Transverse colon (tissue), 4 donors: Measurements from ENCODE around the gene SEC22A. TPM values are rescaled to one million over a fixed set of nuclear protein-coding genes. Genes with fewer than 3 reads are reported as not detected.

Source experiments
- DNase-seq: peaks from one replicate; pipeline ENCODE4 v3.0.0-alpha.2; 2019
- H3K27ac ChIP-seq, 4 donors: fragments of 200-600 bp; sonication (generic); 2 replicates each; pipeline ENCODE4 v1.5.1; 2016 to 2018; ENCODE audit warnings: inconsistent platforms in 4 of 4
- H3K27me3 ChIP-seq: fragments of 200-600 bp; sonication (generic); 2 replicates; pipeline ENCODE4 v1.5.1; 2017; ENCODE audit warnings: inconsistent platforms
- H3K36me3 ChIP-seq, 4 donors: fragments of 200-600 bp; sonication (generic); 2 replicates each; pipeline ENCODE4 v1.5.1; 2017 to 2019; ENCODE audit warnings: inconsistent platforms in 4 of 4
- H3K4me1 ChIP-seq, 4 donors: fragments of 200-600 bp; sonication (generic); 2 replicates each; pipeline ENCODE4 v1.5.1; 2017 to 2020; ENCODE audit warnings: inconsistent platforms in 4 of 4
- H3K4me3 ChIP-seq, 4 donors: fragments of 200-600 bp; sonication (generic); 1 replicate in 1 of 4; 2 replicates in 3 of 4; pipeline versions ENCODE4 v1.5.1 to v1.6.1; 2017 to 2019; ENCODE audit warnings: inconsistent platforms in 4 of 4
- H3K9me3 ChIP-seq, 2 donors: fragments of 200-600 bp; sonication (generic); 2 replicates each; pipeline ENCODE4 v1.5.1; 2017 to 2019; ENCODE audit warnings: inconsistent platforms in 2 of 2
- CTCF ChIP-seq, 5 experiments: fragments of 200-600 bp in 3 of 5; fragments of 450-650 bp in 2 of 5; sonication (generic) in 3 of 5; IDR thresholded peaks; 1 replicate in 2 of 5; 2 replicates in 3 of 5; pipeline ENCODE4 v1.5.1; 2016 to 2017; ENCODE audit warnings: antibody characterized with exemption in 5 of 5, inconsistent platforms in 3 of 5, mild to moderate bottlenecking in 2 of 5, moderate library complexity in 1 of 5
- EP300 ChIP-seq: sonication (generic); formaldehyde crosslinking; IDR thresholded peaks from one replicate; pipeline ENCODE4 v1.6.1; 2017; ENCODE audit warnings: antibody characterized with exemption, low read depth
- POLR2A ChIP-seq: fragments of 450-650 bp; IDR thresholded peaks from one replicate; pipeline ENCODE4 v1.6.1; 2016; ENCODE audit warnings: antibody characterized with exemption, mild to moderate bottlenecking, moderate library complexity
- POLR2AphosphoS5 ChIP-seq, 3 donors: sonication (generic); formaldehyde crosslinking; IDR thresholded peaks; one replicate each; pipeline ENCODE4 v1.6.1; 2016; ENCODE audit warnings: antibody characterized with exemption in 3 of 3
- WGBS, 2 donors: methylation state at CpG; one replicate each; pipeline ENCODE4 v1.1.5; 2018; ENCODE audit warnings: low coverage in 1 of 2; 5-methylcytosine and 5-hydroxymethylcytosine counted together
- in situ Hi-C, 4 donors: fragments of 200-750 bp; cut with MboI; loops; one replicate each; pipeline versions ENCODE4 v1.15.0 to v1.15.1; 2017; ENCODE audit warnings: low sequenced_read_pairs in 3 of 4, low pct_ligation_motif_present in 1 of 4, low pct_unique_long_range_greater_than_20kb in 1 of 4
- intact Hi-C: fragments of 100-400 bp; cut with DNase I; formaldehyde crosslinking; loops from one replicate; pipeline ENCODE4 v1.15.1; 2023; ENCODE audit warnings: low total_unique reads
- total RNA-seq, 4 donors: library from RNA; depleted of rRNA; stranded (reverse); fragments of >200 nt; gene quantifications; one replicate each; pipeline ENCODE4 v1.1.0, GENCODE V29; 2016

The SEC22A gene
- total RNA-seq, 4 donors from 2014 or later, result 4.5 to 33.8 (median 17.6) TPM

DNA sequence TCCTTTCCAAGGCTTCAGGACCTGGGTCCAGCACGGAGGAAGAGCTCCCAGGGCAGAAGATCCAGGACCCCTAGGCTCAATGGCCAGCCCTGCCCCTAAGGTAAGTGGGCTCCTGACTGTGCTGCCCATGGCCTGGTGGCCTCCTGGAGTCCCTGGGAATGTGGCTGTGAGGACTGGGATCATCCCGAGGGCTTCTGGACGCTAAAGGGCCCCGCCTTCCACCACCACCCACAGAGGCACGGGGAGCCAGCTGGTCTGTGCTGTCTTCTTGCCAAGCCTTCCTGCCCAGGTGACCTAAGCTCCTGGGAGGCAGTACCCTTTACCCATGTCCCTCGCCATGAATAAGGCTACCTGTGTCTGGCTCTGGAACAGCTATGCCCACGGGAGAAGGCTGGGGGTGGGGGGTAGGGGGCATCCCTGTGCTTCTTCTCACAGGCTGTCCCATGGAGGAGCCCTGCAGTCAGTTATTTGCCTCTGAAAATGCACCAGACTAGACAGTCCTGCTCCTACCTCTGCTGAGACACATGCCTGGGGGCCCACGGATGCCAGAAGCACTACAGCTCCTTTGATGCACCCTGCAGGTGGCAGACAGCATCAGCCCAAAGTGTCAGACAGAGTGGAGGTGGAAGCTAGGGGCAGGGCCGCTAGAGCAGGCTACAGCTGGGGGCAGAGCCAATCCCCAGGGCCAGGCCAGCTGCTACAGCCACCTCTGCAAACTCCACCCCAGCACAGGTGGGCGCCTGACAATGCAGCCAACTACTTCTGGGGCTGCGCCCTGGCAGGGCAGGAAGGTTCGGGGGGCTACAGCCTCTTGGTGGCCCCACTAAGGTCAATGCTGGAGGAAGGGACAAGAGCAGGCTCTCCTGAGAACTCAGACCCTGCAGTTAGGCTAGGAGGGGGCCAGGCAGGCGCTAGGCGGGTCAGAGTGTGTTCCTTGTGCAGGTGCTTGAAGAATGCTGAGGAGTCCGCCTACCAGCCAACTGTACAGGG is 90.9 kb downstream of the SEC22A start:
- DNase-seq, result no peak
- Histone ChIP-seq H3K4me1 (no peaks in the 10 kb centered on the region), H3K36me3 (no peaks in the 10 kb centered on the region), H3K9me3 (no peaks in the 10 kb centered on the region), H3K4me3 (no peak overlapping the region), H3K27ac (no peak overlapping the region), H3K27me3 (no peaks in the 10 kb centered on the region)
- intact Hi-C loops, result no loop called here
- in situ Hi-C loops, result no loop called here
- 67% methylated on average over 12 of the region's 15 CpGs; no CpG with 5 or more reads in 1 of the 2 donors for WGBS, 2 donors
- no peak for TF ChIP-seq CTCF (IDR thresholded peaks at IDR 0.05)
- TF ChIP-seq POLR2A, result no peak
- TF ChIP-seq POLR2AphosphoS5 (IDR thresholded peaks at IDR 0.05), result no peak
- no peak for TF ChIP-seq EP300

- Histone ChIP-seq H3K4me3 (no peak overlapping the region), H3K4me1 (no peaks in the 10 kb centered on the region), H3K27me3 (no peaks in the 10 kb centered on the region), H3K9me3 (no peaks in the 10 kb centered on the region), H3K27ac (no peak overlapping the region), H3K36me3 (no peaks in the 10 kb centered on the region)
- WGBS, 2 donors, result 94 to 95% methylated on average over 5 to 13 of the region's 13 CpGs
- intact Hi-C loops, result no loop called here
- TF ChIP-seq EP300 (no peak), POLR2A (no peak), CTCF (IDR thresholded peaks at IDR 0.05) (no peak), POLR2AphosphoS5 (IDR thresholded peaks at IDR 0.05) (no peak)
- DNase-seq, result no peak
- in situ Hi-C loops, result no loop called here
These were observed 92.7 kb downstream of the SEC22A start for GRCh38 chr3:123294296-123294938.

- no peaks in the 10 kb centered on the region for H3K9me3 ChIP-seq
- H3K27ac ChIP-seq, result no peak overlapping the region
- H3K36me3 ChIP-seq, result no peaks in the 10 kb centered on the region
- no peak for DNase-seq
- intact Hi-C loops, result no loop called here
- in situ Hi-C loops, result no loop called here
- no peaks in the 10 kb centered on the region for H3K27me3 ChIP-seq
- TF ChIP-seq POLR2A (no peak), EP300 (no peak), CTCF (IDR thresholded peaks at IDR 0.05) (no peak), POLR2AphosphoS5 (IDR thresholded peaks at IDR 0.05) (no peak)
- no peaks in the 10 kb centered on the region for H3K4me1 ChIP-seq
- H3K4me3 ChIP-seq, result no peak overlapping the region
- WGBS, 2 donors, result 79% methylated on average over 7 of the region's 7 CpGs; no CpG with 5 or more reads in 1 of the 2 donors
These were observed 93.6 kb downstream of the SEC22A start for GRCh38 chr3:123295171-123295900.

GRCh38 chr3:123295901-123296250 is 94.1 kb downstream of the SEC22A start:
- Histone ChIP-seq H3K27me3 (no peaks in the 10 kb centered on the region), H3K27ac (no peak overlapping the region), H3K4me3 (no peak overlapping the region), H3K4me1 (no peaks in the 10 kb centered on the region), H3K9me3 (no peaks in the 10 kb centered on the region), H3K36me3 (no peaks in the 10 kb centered on the region)
- in situ Hi-C loops (no loop called here), intact Hi-C loops (no loop called here)
- no peak for TF ChIP-seq CTCF (IDR thresholded peaks at IDR 0.05)
- no peak for TF ChIP-seq POLR2AphosphoS5 (IDR thresholded peaks at IDR 0.05)
- no peak for TF ChIP-seq EP300
- TF ChIP-seq POLR2A, result no peak
- WGBS, 2 donors, result 77% methylated on average over 9 of the region's 11 CpGs; no CpG with 5 or more reads in 1 of the 2 donors
- DNase-seq, result no peak
